Liver (tissue), 3 donors: ENCODE data around the gene GJB2.

Source experiments
- ATF3 ChIP-seq: IDR thresholded peaks from 2 replicates; pipeline ENCODE4 v1.6.1; 2016; ENCODE audit warnings: antibody characterized with exemption
- CTCF ChIP-seq: fragments of 150-350 bp; IDR thresholded peaks from 2 replicates; pipeline ENCODE4 v1.5.1; 2017; ENCODE audit warnings: improper control_type of control experiment, low read depth, low read length; ENCODE audit not compliant: missing input control
- EGR1 ChIP-seq, 2 donors: IDR thresholded peaks; 2 replicates each; pipeline ENCODE4 v1.6.1; 2016 to 2018; ENCODE audit warnings: antibody characterized with exemption in 2 of 2, low read depth in 2 of 2
- FOXA2 ChIP-seq: IDR thresholded peaks from 2 replicates; pipeline ENCODE4 v1.6.1; 2016; ENCODE audit warnings: antibody characterized with exemption
- GABPA ChIP-seq, 2 donors: IDR thresholded peaks in 1 of 2; conservative IDR thresholded peaks in 1 of 2; 2 replicates each; pipeline ENCODE4 v1.6.1; 2016; ENCODE audit warnings: antibody characterized with exemption in 2 of 2, mild to moderate bottlenecking in 1 of 2, moderate library complexity in 1 of 2
- HNF4G ChIP-seq: IDR thresholded peaks from 2 replicates; pipeline ENCODE4 v1.6.1; 2016; ENCODE audit warnings: antibody characterized with exemption
- JUND ChIP-seq, 2 donors: IDR thresholded peaks; 2 replicates each; pipeline ENCODE4 v1.6.1; 2016; ENCODE audit warnings: antibody characterized with exemption in 2 of 2
- MAX ChIP-seq: IDR thresholded peaks from 2 replicates; pipeline ENCODE4 v1.6.1; 2016; ENCODE audit warnings: antibody characterized with exemption
- RAD21 ChIP-seq, 2 donors: IDR thresholded peaks; 2 replicates each; pipeline ENCODE4 v1.6.1; 2016; ENCODE audit warnings: antibody characterized with exemption in 2 of 2, mild to moderate bottlenecking in 2 of 2
- REST ChIP-seq: IDR thresholded peaks from 2 replicates; pipeline ENCODE4 v1.6.1; 2016; ENCODE audit warnings: antibody characterized with exemption, mild to moderate bottlenecking
- RXRA ChIP-seq, 2 donors: IDR thresholded peaks; 2 replicates each; pipeline ENCODE4 v1.6.1; 2017 to 2018; ENCODE audit warnings: antibody characterized with exemption in 2 of 2, mild to moderate bottlenecking in 1 of 2
- TAF1 ChIP-seq: conservative IDR thresholded peaks from 2 replicates; pipeline ENCODE4 v1.6.1; 2016; ENCODE audit warnings: antibody characterized with exemption, mild to moderate bottlenecking
- YY1 ChIP-seq: IDR thresholded peaks from 2 replicates; pipeline ENCODE4 v1.6.1; 2016; ENCODE audit warnings: antibody characterized with exemption, mild to moderate bottlenecking
- ZBTB33 ChIP-seq: IDR thresholded peaks from 2 replicates; pipeline ENCODE4 v1.6.1; 2016; ENCODE audit warnings: antibody characterized with exemption
- donor health status: healthy.
- donor health status: healthy.

GRCh38 chr13:20192158-20192835, 441 bp downstream of the GJB2 start:
- TF ChIP-seq CTCF, result no peak
- peak; percentile 42 for TF ChIP-seq TAF1
- no peak for TF ChIP-seq ATF3
- TF ChIP-seq MAX, result no peak
- TF ChIP-seq EGR1 (IDR thresholded peaks at IDR 0.05; ENCODE audit: low read depth in 2 of 2), result no peak
- no peak for TF ChIP-seq REST
- TF ChIP-seq GABPA (IDR thresholded peaks at IDR 0.05 in 1 of 2, conservative IDR thresholded peaks at IDR 0.05 in 1 of 2), result no peak
- peak; percentile 30 for TF ChIP-seq YY1
- no peak for TF ChIP-seq RAD21 (IDR thresholded peaks at IDR 0.05)
- TF ChIP-seq HNF4G, result no peak
- TF ChIP-seq JUND (IDR thresholded peaks at IDR 0.05), result no peak
- TF ChIP-seq ZBTB33, result no peak
- peak in 1 of 2 donors; percentile 8 for TF ChIP-seq RXRA (IDR thresholded peaks at IDR 0.05)
- no peak for TF ChIP-seq FOXA2
